H1 (cell line): ENCODE results near the gene TIAL1.

Experiments
- ATF2 ChIP-seq: IDR thresholded peaks from 2 replicates; pipeline ENCODE4 v1.6.1; 2012; ENCODE audit warnings: low read length, inconsistent platforms
- CHD2 ChIP-seq: IDR thresholded peaks from 2 replicates; pipeline ENCODE4 v1.6.1; 2012; ENCODE audit warnings: low read length, improper control_type of control experiment
- CHD7 ChIP-seq: fragments of 300-600 bp; sonication (generic); IDR thresholded peaks from 2 replicates; pipeline ENCODE4 v1.7.1; 2012; ENCODE audit warnings: low read length, moderate library complexity, mild to moderate bottlenecking, inconsistent platforms; ENCODE audit not compliant: insufficient replicate concordance
- EZH2 ChIP-seq: fragments of 200-600 bp; sonication (generic); IDR thresholded peaks from 2 replicates; pipeline ENCODE4 v1.7.1; 2012; ENCODE audit warnings: low read depth, mild to moderate bottlenecking, moderate library complexity, low read length, inconsistent platforms; ENCODE audit not compliant: severe bottlenecking
- POLR2AphosphoS5 ChIP-seq: IDR thresholded peaks from 2 replicates; pipeline ENCODE4 v1.6.1; 2011; ENCODE audit warnings: low read depth, low read length
- SIRT6 ChIP-seq: IDR thresholded peaks from one replicate; pipeline ENCODE4 v1.7.1; 2012; ENCODE audit warnings: low read length, inconsistent platforms
- SP1 ChIP-seq: IDR thresholded peaks from 2 replicates; pipeline ENCODE4 v1.6.1; 2011; ENCODE audit warnings: low read depth, low read length
- TEAD4 ChIP-seq: IDR thresholded peaks from 2 replicates; pipeline ENCODE4 v1.6.1; 2012; ENCODE audit warnings: low read depth, low read length, inconsistent platforms, mixed read lengths
- USF2 ChIP-seq: IDR thresholded peaks from 2 replicates; pipeline ENCODE4 v1.6.1; 2011; ENCODE audit warnings: low read length, improper control_type of control experiment
- TF ChIP-seq, protein P1 (sequence below), 3 experiments: IDR thresholded peaks; 1 replicate in 2 of 3; 2 replicates in 1 of 3; pipeline versions ENCODE4 v1.5.1 to v1.6.1; 2011; ENCODE audit warnings: low read length in 3 of 3, mild to moderate bottlenecking in 3 of 3, inconsistent platforms in 2 of 3, low read depth in 1 of 3, moderate library complexity in 1 of 3; ENCODE audit not compliant: insufficient read depth in 1 of 3; ENCODE audit errors: control extremely low read depth in 1 of 3

DNA sequence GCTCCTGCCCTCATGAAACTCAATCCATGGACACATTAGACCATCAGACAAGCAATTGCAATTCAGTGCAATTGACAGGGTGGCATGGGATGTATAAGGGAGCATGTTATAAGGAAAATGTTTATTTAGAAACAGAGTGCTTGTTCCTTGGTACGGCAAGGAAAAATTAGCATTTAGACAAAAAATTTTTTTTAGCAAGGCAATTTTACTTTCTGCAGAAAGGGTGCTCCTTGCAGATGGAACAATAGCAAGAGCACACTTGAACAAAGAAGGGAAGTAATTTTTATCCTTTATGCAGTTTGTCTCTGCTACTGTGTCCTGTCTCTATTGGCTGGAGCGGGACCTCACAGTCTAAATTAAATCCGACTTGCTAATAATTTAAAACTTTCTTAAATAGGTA lies 48.2 kb upstream of the TIAL1 start:
- TF ChIP-seq SP1 (no peak), TEAD4 (no peak), CHD7 (no peak), USF2 (no peak), EZH2 (no peak), CHD2 (no peak), ATF2 (no peak), POLR2AphosphoS5 (no peak), SIRT6 (no peak)
- TF ChIP-seq, protein P1, sequence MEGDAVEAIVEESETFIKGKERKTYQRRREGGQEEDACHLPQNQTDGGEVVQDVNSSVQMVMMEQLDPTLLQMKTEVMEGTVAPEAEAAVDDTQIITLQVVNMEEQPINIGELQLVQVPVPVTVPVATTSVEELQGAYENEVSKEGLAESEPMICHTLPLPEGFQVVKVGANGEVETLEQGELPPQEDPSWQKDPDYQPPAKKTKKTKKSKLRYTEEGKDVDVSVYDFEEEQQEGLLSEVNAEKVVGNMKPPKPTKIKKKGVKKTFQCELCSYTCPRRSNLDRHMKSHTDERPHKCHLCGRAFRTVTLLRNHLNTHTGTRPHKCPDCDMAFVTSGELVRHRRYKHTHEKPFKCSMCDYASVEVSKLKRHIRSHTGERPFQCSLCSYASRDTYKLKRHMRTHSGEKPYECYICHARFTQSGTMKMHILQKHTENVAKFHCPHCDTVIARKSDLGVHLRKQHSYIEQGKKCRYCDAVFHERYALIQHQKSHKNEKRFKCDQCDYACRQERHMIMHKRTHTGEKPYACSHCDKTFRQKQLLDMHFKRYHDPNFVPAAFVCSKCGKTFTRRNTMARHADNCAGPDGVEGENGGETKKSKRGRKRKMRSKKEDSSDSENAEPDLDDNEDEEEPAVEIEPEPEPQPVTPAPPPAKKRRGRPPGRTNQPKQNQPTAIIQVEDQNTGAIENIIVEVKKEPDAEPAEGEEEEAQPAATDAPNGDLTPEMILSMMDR (IDR thresholded peaks at IDR 0.05; ENCODE audit: control extremely low read depth in 1 of 3, insufficient read depth in 1 of 3, low read depth in 1 of 3, low read length in 3 of 3): no peak
